GM19193 (cell line): ENCODE measurements around the gene ZBTB20.

ENCODE experiments used
- POLR2A ChIP-seq: IDR thresholded peaks from 4 replicates; pipeline ENCODE4 v1.6.1; 2011; ENCODE audit not compliant: insufficient read depth, insufficient read length; ENCODE audit errors: extremely low read depth

The ZBTB20 gene

DNA sequence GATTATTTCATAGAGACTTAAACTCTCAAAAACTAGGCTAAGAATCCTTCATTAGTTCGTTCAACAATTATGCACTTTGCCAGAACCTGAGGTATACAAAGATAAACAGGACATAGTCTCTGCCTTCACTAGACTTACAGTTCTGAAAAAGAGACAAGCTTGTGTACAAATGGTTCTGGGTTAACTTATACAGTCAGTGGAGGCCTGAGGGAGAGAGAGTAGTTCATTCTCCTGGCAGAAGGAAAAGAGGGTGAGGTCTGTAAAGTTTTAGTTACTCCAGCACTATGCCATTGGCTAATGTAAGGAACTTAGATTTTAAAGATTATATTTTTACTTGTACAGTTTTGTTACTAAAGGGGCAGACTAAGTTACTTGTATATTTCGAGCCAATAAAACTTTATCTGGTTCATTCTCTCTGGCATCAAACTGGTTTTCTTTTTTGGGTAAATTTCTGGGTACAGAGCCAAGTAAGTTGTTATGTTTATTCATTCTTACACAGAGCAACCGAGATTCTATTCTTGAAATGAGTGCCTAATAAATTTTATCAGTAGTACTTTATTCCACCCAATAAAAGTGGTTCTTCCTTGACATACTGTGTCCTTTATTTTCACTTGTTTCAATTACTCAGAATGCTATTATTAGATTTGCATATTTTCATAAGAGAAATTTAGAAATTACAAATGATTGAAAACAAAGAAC is 574.6 kb downstream of the ZBTB20 start:
- no peak for TF ChIP-seq POLR2A

DNA sequence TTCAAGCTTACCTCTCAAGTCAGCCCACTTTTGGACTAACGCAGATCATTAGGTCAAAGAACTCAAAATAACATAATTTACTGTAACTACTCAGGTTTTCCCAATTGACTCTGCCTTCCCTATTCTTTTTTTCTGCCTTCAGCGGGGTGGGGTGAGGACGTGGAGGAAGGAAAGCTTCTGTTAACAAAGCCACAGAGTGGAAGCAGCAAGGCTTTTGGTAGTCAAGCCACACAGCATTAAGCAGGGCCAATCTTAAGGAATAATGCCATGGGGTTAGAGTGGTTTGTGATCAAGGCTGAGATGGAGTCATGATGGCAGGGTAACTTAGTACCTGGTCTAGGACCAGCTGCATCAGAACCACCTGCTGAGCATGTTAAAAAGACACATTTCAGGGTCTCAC is 575.7 kb downstream of the ZBTB20 start:
- no peak for TF ChIP-seq POLR2A

DNA sequence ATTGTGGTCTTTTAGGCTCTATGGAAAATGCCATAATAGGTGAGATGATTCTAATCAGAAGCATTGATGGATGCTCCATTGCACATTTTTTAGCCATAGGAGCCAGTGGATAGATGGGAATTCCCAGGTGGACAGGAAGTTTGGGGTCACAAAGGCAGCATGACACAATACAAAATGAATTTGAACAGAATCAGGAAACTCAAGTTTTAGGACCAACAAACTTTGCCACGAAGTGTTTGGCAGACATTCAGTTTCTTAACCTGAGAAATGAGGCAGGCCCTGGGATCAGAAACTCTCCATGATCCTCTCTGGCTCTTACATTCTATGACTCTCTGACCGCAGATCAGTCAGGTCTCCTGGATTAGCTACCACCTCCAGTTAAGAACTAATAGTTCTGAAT is 577.9 kb downstream of the ZBTB20 start:
- no peak for TF ChIP-seq POLR2A

DNA sequence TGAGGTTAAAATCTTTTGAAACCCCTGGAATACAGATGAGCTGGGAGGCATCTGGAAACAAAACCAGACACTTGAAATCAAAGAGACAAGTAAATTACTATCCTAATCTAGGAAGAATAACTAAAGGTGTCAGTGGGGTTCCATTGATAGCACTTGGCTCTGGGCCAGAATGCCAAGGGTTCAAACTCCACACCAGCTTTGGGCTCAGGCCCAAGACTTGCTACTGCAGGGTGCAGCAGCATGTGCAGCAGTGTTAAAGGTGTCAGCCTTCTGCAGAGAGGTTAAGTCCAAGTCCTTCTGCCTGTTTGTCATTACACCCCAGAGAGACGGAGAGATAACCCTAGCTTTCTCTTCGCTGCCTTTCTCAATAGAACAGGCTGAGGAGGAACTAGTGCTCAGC is 579.3 kb downstream of the ZBTB20 start:
- TF ChIP-seq POLR2A, result no peak

DNA sequence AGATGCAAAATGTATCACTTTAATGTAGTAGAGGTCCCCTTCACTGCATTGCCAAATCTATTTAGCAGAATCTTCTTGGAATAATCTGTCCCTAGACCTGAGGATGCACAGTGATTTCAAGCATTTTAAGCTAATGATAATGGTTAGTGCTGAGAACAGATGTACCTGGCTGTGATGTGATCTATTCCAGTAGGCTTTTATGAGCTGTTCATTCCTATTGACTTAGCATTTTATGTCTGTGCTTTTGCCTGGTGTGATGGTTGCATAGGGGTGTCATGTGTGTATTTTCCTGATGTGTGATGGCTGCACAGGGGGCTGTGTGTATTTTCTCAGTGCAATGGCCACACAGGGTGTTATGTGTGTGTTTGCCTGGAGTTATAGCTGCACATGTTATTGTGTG is 580.3 kb downstream of the ZBTB20 start:
- no peak for TF ChIP-seq POLR2A

DNA sequence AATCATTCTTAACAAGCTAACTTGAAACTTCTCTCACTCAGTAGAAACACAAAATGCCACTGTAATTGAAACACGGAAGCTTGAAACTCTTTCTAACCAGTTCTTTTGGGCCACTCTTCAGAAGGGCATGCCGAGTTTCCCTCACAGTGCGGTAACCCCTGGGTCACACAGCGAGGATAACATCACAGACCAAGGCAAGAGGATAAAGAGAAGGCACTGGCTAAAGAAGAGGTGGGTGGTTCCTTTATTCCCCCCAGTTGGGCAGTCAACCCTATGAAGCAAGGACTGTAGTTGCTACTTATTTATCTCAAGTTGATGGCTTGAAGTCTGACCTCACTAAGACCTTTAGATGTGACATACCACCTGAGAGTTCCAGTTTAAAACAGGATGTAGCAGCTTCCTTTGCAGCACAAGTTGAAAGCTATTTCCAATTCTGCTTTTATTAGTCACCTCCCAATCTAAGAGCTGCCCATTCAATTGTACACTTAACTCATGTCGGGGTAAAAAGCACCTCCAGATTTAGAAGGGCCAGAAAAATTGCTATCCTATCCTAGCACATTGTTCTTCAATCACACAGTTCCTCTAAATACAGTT is 580.8 kb downstream of the ZBTB20 start:
- no peak for TF ChIP-seq POLR2A

DNA sequence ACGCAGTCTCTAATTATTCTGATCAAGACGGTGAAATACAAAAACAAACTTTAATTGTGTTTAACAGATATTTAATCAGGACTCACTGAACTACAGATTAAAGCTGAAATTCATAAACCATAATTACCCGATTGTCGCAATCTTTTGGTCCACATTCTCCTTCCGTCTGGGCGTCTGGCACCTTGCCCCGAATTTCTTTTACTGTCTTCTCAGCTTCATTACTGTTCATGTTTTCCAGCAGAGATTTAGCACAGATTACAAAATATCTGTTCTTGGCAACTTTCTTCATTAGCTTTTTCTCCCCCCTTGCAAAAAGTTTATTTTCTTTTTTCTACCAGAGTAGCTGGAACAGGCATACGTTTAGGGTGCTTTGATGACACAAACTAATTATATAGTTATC is 581.9 kb downstream of the ZBTB20 start:
- no peak for TF ChIP-seq POLR2A

DNA sequence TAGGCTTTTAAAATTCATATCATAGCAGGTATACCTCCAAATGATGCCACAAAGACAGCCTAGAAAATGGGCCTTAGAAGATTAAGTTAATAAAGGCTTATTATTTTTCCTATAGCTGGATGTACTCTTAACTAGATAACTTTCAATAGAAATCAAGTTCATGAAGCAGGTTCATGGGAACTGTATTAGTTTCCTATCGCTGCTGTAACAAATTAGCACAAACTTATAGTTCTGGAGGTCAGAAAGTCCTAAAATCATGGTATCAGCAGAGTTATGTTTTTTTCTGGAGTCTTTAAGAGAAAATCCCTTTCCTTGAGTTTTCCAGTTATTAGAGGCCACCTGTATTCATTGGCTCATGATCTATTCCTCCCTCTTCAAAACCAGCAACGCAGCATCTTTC is 583.4 kb downstream of the ZBTB20 start:
- no peak for TF ChIP-seq POLR2A

DNA sequence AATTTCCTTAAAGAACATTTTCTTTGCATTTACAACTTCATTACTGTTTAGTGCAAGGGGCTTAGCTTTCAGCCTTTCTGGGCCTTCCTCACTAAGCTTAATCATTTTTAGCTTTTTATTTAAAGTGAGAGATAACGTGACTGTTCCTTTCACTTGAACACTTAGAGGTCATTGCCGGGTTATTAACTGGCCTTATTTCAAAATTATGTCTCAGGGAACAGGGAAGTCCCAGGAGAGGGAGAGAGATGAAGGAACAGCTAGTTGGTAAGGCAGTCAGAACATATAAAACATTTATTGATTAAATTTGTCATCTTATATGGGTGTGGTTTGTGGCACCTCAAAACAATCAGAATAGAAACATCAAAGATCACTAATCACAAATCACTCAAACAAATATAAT is 584.5 kb downstream of the ZBTB20 start:
- TF ChIP-seq POLR2A, result no peak

DNA sequence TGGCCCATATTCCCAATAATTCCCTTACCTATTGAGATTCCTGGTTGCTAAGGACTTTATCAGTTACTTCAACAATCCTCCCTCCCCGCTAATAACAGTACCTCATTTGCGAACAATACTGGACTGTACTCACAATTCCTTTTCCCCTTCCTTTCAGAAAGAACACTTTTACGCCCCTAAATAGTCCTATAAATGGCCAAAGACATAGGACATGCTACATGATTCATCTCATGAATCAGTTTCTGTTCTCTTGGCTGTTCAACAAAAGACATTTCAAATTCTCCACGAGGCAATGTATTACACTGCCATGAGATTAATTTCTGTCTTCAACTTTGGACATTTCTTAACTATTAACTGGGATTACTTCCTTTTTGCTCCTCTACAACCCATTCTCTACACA is 588.8 kb downstream of the ZBTB20 start:
- no peak for TF ChIP-seq POLR2A

DNA sequence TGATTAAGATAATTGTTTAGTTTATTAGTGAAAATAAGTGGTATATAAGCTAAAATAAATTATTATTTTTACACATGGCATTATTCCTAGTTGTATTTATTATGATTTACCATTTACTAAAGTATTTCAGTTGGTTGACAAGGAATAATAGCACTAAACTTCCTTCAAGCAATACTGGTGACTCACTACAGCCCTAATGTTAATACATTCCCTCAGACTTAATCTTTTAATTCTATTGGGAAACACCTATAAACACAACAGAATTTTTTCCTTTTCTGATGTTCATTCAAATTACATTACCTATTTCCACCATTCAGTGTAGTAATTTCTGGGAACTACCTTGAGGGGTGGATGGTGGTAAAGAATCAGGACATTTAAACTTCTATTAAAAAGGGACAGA is 589.3 kb downstream of the ZBTB20 start:
- no peak for TF ChIP-seq POLR2A

DNA sequence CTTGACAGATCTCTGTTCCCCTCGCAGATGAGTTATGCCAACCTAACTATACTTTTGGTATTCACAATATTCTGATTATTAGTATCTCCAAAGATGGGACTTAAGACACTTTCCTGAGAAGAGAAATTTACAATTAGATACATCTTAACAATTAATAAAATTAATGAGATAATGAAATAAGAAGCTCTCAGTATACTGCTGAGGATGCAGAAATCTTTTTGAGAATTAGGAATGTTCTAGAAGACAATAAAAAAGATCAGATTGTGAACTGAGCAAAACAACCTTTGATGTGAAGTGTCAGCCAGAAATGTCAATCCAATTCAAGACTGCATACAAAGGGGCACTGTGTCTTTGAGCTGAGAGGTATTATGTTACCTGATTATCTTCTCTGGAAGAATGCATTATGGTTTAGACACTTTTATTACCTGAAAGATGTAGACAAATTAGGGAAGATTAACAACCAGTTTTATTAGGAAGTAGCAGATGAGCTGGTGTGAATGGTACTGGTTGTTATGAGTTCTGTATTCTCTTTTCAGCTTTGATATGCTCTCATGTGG is 590.4 kb downstream of the ZBTB20 start:
- TF ChIP-seq POLR2A, result no peak

DNA sequence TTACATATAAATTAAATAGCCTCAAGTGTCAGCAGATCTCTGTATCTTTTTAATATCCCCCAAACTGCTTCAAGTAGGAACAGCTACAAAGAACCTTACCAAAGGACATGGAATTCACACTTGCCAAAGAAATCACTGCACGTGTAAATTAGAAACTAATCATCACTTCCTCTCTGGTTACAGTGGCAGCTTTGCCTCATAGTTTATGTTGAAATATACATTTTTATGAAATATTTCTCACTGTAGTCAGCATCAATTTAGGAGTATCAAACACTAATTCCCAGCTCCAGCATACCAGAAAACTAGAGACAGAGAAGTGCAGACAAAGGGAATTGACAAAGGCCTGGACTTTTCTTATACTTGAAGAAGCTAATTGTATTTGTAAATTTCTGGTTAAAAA is 592.4 kb downstream of the ZBTB20 start:
- TF ChIP-seq POLR2A, result no peak

DNA sequence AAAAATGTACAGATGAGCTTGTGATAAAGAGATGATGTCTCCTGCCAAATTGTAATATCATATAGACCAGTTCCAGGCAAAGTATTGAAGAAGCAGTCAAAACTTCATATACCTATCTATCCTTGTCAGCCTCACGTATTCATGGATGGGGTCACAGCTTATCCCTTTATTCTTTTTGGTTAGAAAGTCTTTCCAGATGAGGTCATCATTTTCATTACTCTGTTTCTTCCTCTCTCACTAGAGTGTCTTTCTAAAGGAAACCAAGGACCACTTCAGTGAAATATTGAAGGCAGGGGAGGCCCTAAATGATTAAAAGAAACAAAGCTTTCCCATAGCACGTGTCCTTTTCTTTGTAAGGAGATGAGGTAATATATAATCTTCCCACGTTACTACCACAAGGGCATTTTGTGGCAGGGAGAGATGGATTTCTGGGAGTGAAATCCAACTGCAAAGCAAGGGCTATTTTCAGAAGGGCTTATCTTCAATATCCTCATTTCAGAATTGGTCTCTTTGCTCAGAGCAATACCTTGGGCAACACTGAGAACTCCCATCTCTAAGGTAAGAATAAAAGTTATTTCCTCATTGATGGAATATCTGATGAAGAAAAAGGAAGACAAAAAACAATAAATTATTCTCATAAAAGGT is 593.0 kb downstream of the ZBTB20 start:
- no peak for TF ChIP-seq POLR2A

DNA sequence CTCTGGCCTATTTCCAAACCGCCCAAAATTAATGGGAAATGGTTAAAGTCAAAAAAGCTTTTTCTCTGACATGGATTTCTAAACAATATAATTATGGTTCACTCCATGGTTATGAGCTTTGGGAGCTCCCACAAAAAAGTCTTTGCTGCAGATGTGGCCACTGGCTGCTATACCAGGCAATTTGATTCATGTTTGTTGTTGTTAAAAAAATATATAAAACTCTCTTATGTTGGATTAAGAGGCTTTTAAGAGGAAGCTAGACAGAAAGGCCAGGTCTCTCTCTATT is 594.6 kb downstream of the ZBTB20 start:
- no peak for TF ChIP-seq POLR2A
